HCT116 (cell line): Measurements from ENCODE around the gene TMEM63B. TPM values are rescaled to one million over a fixed set of nuclear protein-coding genes. Genes with fewer than 3 reads are reported as not detected.

Source experiments
- ATAC-seq: fragments of 200-7000 bp; cut with Tn5 transposase; 2 replicates; pipeline ENCODE4 v1.9.1; 2020; ENCODE audit warnings: mild to moderate bottlenecking, moderate library complexity
- BruUV-seq: library from RNA; stranded (reverse); fragments of 400-500 nt; replicated peaks from 2 replicates; lab custom pipeline; 2021; lab: Mats Ljungman, UMichigan
- CTCF ChIA-PET: fragments of 300-600 bp; sonication (Branson Sonifier 250); formaldehyde crosslinking; loops from one replicate; lab custom pipeline; 2021; ENCODE audit warnings: antibody characterized with exemption; lab: Charles Lee
- POLR2A ChIA-PET: fragments of 300-600, 350-600 bp; sonication (Branson Sonifier 250); formaldehyde crosslinking; loops from one replicate; lab custom pipeline; 2021; ENCODE audit warnings: antibody characterized with exemption; lab: Charles Lee
- RAD21 ChIA-PET, 2 experiments: fragments of 300-600 bp; sonication (Branson Sonifier 250); formaldehyde crosslinking; loops; one replicate each; lab custom pipeline; 2023; ENCODE audit warnings: low total read pairs in 2 of 2; ENCODE audit not compliant: uncharacterized antibody in 2 of 2, unreplicated experiment in 2 of 2, low non-redundant PET in 1 of 2; lab: Charles Lee
- DNase-seq: peaks from one replicate; pipeline ENCODE4 v3.0.0-alpha.2; 2010; ENCODE audit warnings: low read depth, low spot score
- H2AFZ ChIP-seq: fragments of 200-600 bp; shearing (Covaris generic), sonication (generic); 2 replicates; pipeline ENCODE4 v1.6.1; 2017; ENCODE audit warnings: low read depth, mixed run types, mixed read lengths, antibody characterized with exemption, low read length; ENCODE audit not compliant: poor library complexity, severe bottlenecking
- H3K27ac ChIP-seq: 2 replicates; pipeline ENCODE4 v1.5.1; 2012; ENCODE audit warnings: low read depth, low read length
- H3K27me3 ChIP-seq: fragments of 200-600 bp; sonication (generic); 2 replicates; pipeline ENCODE4 v1.6.1; 2016; ENCODE audit warnings: mixed run types, low read length, mixed read lengths; ENCODE audit not compliant: insufficient read depth
- H3K36me3 ChIP-seq, 2 experiments: fragments of 200-500 bp in 1 of 2; fragments of 200-600 bp in 1 of 2; sonication (Bioruptor generic) in 1 of 2; sonication (generic) in 1 of 2; 2 replicates each; pipeline versions ENCODE4 v1.5.1 to v1.6.1; 2014 to 2016; ENCODE audit warnings: low read length in 2 of 2, inconsistent platforms in 1 of 2, mixed read lengths in 1 of 2, mixed run types in 1 of 2; ENCODE audit not compliant: insufficient read depth in 2 of 2, control insufficient read depth in 1 of 2
- H3K4me1 ChIP-seq, 2 experiments: fragments of 200-600 bp in 1 of 2; sonication (generic) in 1 of 2; 2 replicates each; pipeline versions ENCODE4 v1.5.1 to v1.6.1; 2012 to 2017; ENCODE audit warnings: low read length in 2 of 2, inconsistent platforms in 1 of 2, mild to moderate bottlenecking in 1 of 2, mixed read lengths in 1 of 2, mixed run types in 1 of 2, moderate library complexity in 1 of 2; ENCODE audit not compliant: insufficient read depth in 2 of 2, control insufficient read depth in 1 of 2
- H3K4me2 ChIP-seq: fragments of 200-600 bp; sonication (generic); 2 replicates; pipeline ENCODE4 v1.6.1; 2017; ENCODE audit warnings: mixed run types, low read length, mixed read lengths
- H3K4me3 ChIP-seq, 2 experiments: fragments of 200-600 bp in 1 of 2; sonication (generic) in 1 of 2; replicated peaks in 1 of 2; 2 replicates each; pipeline ENCODE4 v1.5.1; 2011 to 2016; ENCODE audit warnings: low read length in 2 of 2, control low read depth in 1 of 2, low read depth in 1 of 2, mild to moderate bottlenecking in 1 of 2, mixed read lengths in 1 of 2, mixed run types in 1 of 2
- H3K79me2 ChIP-seq: fragments of 200-600 bp; sonication (generic); 2 replicates; pipeline ENCODE4 v1.6.1; 2017; ENCODE audit warnings: mild to moderate bottlenecking, mixed run types, low read length, moderate library complexity, mixed read lengths; ENCODE audit not compliant: insufficient read depth
- H3K9ac ChIP-seq: fragments of 200-600 bp; sonication (generic); 2 replicates; pipeline ENCODE4 v1.6.1; 2016; ENCODE audit warnings: low read length, mixed read lengths
- H3K9me2 ChIP-seq: fragments of 200-600 bp; sonication (generic), shearing (Covaris generic); 2 replicates; pipeline ENCODE4 v1.6.1; 2017; ENCODE audit warnings: mixed run types, mild to moderate bottlenecking, moderate library complexity; ENCODE audit not compliant: insufficient read depth
- H3K9me3 ChIP-seq, 2 experiments: fragments of 200-500 bp in 1 of 2; fragments of 200-600 bp in 1 of 2; sonication (Bioruptor generic) in 1 of 2; sonication (generic) in 1 of 2; 2 replicates each; pipeline ENCODE4 v1.6.1; 2014 to 2017; ENCODE audit warnings: low read length in 2 of 2, mixed read lengths in 2 of 2, inconsistent platforms in 1 of 2, low read depth in 1 of 2, mild to moderate bottlenecking in 1 of 2, mixed run types in 1 of 2, moderate library complexity in 1 of 2; ENCODE audit not compliant: control insufficient read depth in 1 of 2, insufficient read depth in 1 of 2
- H4K20me1 ChIP-seq: fragments of 200-600 bp; sonication (generic), shearing (Covaris generic); 2 replicates; pipeline ENCODE4 v1.6.1; 2017; ENCODE audit warnings: mixed run types, mild to moderate bottlenecking, moderate library complexity; ENCODE audit not compliant: insufficient read depth
- CEBPB ChIP-seq: IDR thresholded peaks from 2 replicates; pipeline ENCODE4 v1.6.1; 2012; ENCODE audit warnings: low read depth
- EGR1 ChIP-seq: IDR thresholded peaks from 2 replicates; pipeline ENCODE4 v1.6.1; 2012; ENCODE audit warnings: low read depth
- ELF1 ChIP-seq: IDR thresholded peaks from 2 replicates; pipeline ENCODE4 v1.6.1; 2012; ENCODE audit warnings: low read depth, borderline replicate concordance
- EZH2 ChIP-seq: fragments of 200-600 bp; sonication (generic); IDR thresholded peaks from 2 replicates; pipeline ENCODE4 v1.6.1; 2017; ENCODE audit warnings: antibody characterized with exemption, mixed run types
- EZH2phosphoT487 ChIP-seq: fragments of 200-600 bp; IDR thresholded peaks from 2 replicates; pipeline ENCODE4 v1.6.1; 2018; ENCODE audit warnings: antibody characterized with exemption, borderline replicate concordance
- FOSL1 ChIP-seq: IDR thresholded peaks from 2 replicates; pipeline ENCODE4 v1.6.1; 2012; ENCODE audit warnings: low read depth
- JUND ChIP-seq: IDR thresholded peaks from 2 replicates; pipeline ENCODE4 v1.6.1; 2012
- POLR2A ChIP-seq: IDR thresholded peaks from 2 replicates; pipeline ENCODE4 v1.7.0; 2011; ENCODE audit warnings: borderline replicate concordance; ENCODE audit not compliant: insufficient read depth, insufficient read length; ENCODE audit errors: extremely low read depth
- RAD21 ChIP-seq: IDR thresholded peaks from 2 replicates; pipeline ENCODE4 v1.6.1; 2012; ENCODE audit warnings: low read depth, mild to moderate bottlenecking
- SIN3A ChIP-seq: IDR thresholded peaks from 2 replicates; pipeline ENCODE4 v1.6.1; 2012; ENCODE audit warnings: low read depth
- SP1 ChIP-seq: IDR thresholded peaks from 2 replicates; pipeline ENCODE4 v1.6.1; 2012; ENCODE audit warnings: low read depth
- SRF ChIP-seq: IDR thresholded peaks from 2 replicates; pipeline ENCODE4 v1.6.1; 2012; ENCODE audit warnings: low read depth
- YY1 ChIP-seq: IDR thresholded peaks from 2 replicates; pipeline ENCODE4 v1.6.1; 2011; ENCODE audit warnings: low read length, low read depth, moderate library complexity, mild to moderate bottlenecking; ENCODE audit not compliant: insufficient replicate concordance; ENCODE audit errors: extremely low read depth
- ZFX ChIP-seq: fragments of 450-650 bp; IDR thresholded peaks from 2 replicates; pipeline ENCODE4 v1.6.1; 2017
- intact Hi-C: fragments of 100-400 bp; cut with micrococcal nuclease; formaldehyde crosslinking; loops from 2 replicates; pipeline ENCODE4 v1.10.0; 2022
- total RNA-seq: library from RNA; stranded (reverse); gene quantifications from one replicate; pipeline ENCODE4 v1.2.1, GENCODE V29; 2021; ENCODE audit not compliant: unreplicated experiment
- TF ChIP-seq, protein P1 (sequence below), 3 experiments: fragments of 200-600 bp in 1 of 3; sonication (generic) in 1 of 3; IDR thresholded peaks in 2 of 3; conservative IDR thresholded peaks in 1 of 3; 2 replicates each; pipeline ENCODE4 v1.5.1; 2012 to 2017; ENCODE audit warnings: low read depth in 2 of 3, low read length in 2 of 3, antibody characterized with exemption in 1 of 3, borderline replicate concordance in 1 of 3, control low read depth in 1 of 3, mild to moderate bottlenecking in 1 of 3, mixed read lengths in 1 of 3, mixed run types in 1 of 3, moderate library complexity in 1 of 3; ENCODE audit not compliant: insufficient read depth in 1 of 3
- TF ChIP-seq, protein P2 (sequence below): IDR thresholded peaks from 2 replicates; pipeline ENCODE4 v1.6.1; 2012

The TMEM63B gene
- total RNA-seq, 1 experiment from 2014 or later: 58.2 TPM

DNA sequence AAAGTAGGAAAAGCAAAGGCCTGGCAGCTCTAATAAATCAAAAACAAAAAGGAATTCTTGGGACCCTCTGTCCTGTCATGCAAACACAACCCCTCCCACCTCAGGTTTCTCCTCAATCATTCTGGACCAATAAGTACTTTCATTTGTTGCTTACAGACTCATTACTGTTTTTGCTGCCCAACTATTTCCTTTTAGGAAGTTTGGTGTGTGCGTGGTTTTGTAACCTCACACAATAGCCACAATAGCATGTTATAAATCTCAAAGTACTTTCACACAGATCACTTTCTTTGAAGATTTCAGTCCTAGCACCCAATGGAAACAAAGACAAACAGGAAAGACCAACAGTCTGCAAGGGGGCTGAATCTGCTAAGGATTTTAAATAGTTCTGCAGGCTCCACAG lies 4.6 kb upstream of the TMEM63B start:
- no TSS peak for BruUV-seq
- Histone ChIP-seq H3K27ac (no peak overlapping the region), H4K20me1 (peaks cover 29% of the 10 kb centered on the region), H3K27me3 (no peaks in the 10 kb centered on the region), H3K4me3 (no peak overlapping the region), H3K79me2 (peaks cover 94% of the 10 kb centered on the region), H3K36me3 (peaks cover 0 to 13% of the 10 kb centered on the region in 2 experiments; a peak in 1 of 4 replicates), H2AFZ (no peak overlapping the region), H3K9ac (no peak overlapping the region), H3K9me2 (no peaks in the 10 kb centered on the region), H3K4me1 (peaks cover 12 to 32% of the 10 kb centered on the region in 2 experiments; a peak in 3 of 4 replicates), H3K4me2 (no peak overlapping the region), H3K9me3 (no peaks in the 10 kb centered on the region)
- intact Hi-C loops: no loop called here
- DNase-seq (no peak), ATAC-seq (no peak)
- CTCF ChIA-PET: no interaction called here
- TF ChIP-seq POLR2A (no peak), CEBPB (no peak), EZH2 (no peak), EGR1 (no peak), JUND (no peak), EZH2phosphoT487 (no peak), ELF1 (no peak), SP1 (no peak), RAD21 (no peak), ZFX (no peak), YY1 (no peak), FOSL1 (no peak), SIN3A (no peak), SRF (no peak)
- TF ChIP-seq, protein P1, sequence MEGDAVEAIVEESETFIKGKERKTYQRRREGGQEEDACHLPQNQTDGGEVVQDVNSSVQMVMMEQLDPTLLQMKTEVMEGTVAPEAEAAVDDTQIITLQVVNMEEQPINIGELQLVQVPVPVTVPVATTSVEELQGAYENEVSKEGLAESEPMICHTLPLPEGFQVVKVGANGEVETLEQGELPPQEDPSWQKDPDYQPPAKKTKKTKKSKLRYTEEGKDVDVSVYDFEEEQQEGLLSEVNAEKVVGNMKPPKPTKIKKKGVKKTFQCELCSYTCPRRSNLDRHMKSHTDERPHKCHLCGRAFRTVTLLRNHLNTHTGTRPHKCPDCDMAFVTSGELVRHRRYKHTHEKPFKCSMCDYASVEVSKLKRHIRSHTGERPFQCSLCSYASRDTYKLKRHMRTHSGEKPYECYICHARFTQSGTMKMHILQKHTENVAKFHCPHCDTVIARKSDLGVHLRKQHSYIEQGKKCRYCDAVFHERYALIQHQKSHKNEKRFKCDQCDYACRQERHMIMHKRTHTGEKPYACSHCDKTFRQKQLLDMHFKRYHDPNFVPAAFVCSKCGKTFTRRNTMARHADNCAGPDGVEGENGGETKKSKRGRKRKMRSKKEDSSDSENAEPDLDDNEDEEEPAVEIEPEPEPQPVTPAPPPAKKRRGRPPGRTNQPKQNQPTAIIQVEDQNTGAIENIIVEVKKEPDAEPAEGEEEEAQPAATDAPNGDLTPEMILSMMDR (IDR thresholded peaks at IDR 0.05 in 2 of 3, conservative IDR thresholded peaks at IDR 0.05 in 1 of 3; ENCODE audit: borderline replicate concordance in 1 of 3, insufficient read depth in 1 of 3, low read depth in 2 of 3, low read length in 2 of 3): no peak
- TF ChIP-seq, protein P2, sequence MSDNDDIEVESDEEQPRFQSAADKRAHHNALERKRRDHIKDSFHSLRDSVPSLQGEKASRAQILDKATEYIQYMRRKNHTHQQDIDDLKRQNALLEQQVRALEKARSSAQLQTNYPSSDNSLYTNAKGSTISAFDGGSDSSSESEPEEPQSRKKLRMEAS: no peak
- RAD21 ChIA-PET: no interaction called here
- POLR2A ChIA-PET: no interaction called here
